SH-SY5Y (cell line): ENCODE data around the gene ATP8B4.

Experiments
- GATA2 ChIP-seq: IDR thresholded peaks from 2 replicates; pipeline ENCODE4 v1.6.1; 2011; ENCODE audit warnings: mild to moderate bottlenecking, low read depth, low read length
- GATA3 ChIP-seq: IDR thresholded peaks from 2 replicates; pipeline ENCODE4 v1.6.1; 2011; ENCODE audit warnings: low read depth, mild to moderate bottlenecking, low read length, moderate library complexity

- TF ChIP-seq GATA2, result no peak
- no peak for TF ChIP-seq GATA3
Observed at GRCh38 chr15:49848807-49849206, 270.2 kb downstream of the ATP8B4 start.
